ENCODE measurements around the gene MDH2.
"Not testable (repeated sequence)": the region's sequence is repeated elsewhere in the genome, so short reads cannot be mapped to it uniquely, and the experiment has no call there.

MDH2 gene

GRCh38 chr7:76008156-76008687 is 39.7 kb upstream of the MDH2 start:
- ChIA-PET POLR2A (interaction anchor here (0.6 kb wide), 1 partner anchor 14 kb away, joined by 7 read pairs; the partner anchor contains the start of gene TMEM120A), CTCF (interaction anchor here (1.1 to 7.7 kb wide), 3 partner anchors 9 to 141 kb away, joined by 3 to 73 read pairs (median 5); no protein-coding TSS in a partner anchor)
- no peak for DNase-seq (ENCODE audit: extremely low spot score)
- no peak for TF ChIP-seq CTCF (IDR thresholded peaks at IDR 0.05; ENCODE audit: control extremely low read depth, extremely low read depth, low read depth, missing control alignments)

- CTCF ChIA-PET = interaction anchor here (0.7 to 7.7 kb wide), 6 partner anchors 12 to 143 kb away, joined by 3 to 73 read pairs (median 4); no protein-coding TSS in a partner anchor
- DNase-seq (ENCODE audit: extremely low spot score) = no peak
- no peak for TF ChIP-seq CTCF (IDR thresholded peaks at IDR 0.05; ENCODE audit: control extremely low read depth, extremely low read depth, low read depth, missing control alignments)
- POLR2A ChIA-PET = interaction anchor here (0.5 kb wide), 1 partner anchor 16 kb away, joined by 3 read pairs; no protein-coding TSS in a partner anchor
These were observed 38.0 kb upstream of the MDH2 start for GRCh38 chr7:76009672-76010600.

GRCh38 chr7:76011442-76011861 is 36.5 kb upstream of the MDH2 start:
- no peak for TF ChIP-seq CTCF (IDR thresholded peaks at IDR 0.05; ENCODE audit: control extremely low read depth, extremely low read depth, low read depth, missing control alignments)
- DNase-seq (ENCODE audit: extremely low spot score) = no peak
- POLR2A ChIA-PET = no interaction called here

GRCh38 chr7:76016191-76016947 is 31.5 kb upstream of the MDH2 start:
- TF ChIP-seq CTCF (IDR thresholded peaks at IDR 0.05; ENCODE audit: control extremely low read depth, extremely low read depth, low read depth, missing control alignments) = no peak
- CTCF ChIA-PET = interaction anchor here (8.2 kb wide), 1 partner anchor 151 kb away, joined by 193 read pairs; no protein-coding TSS in a partner anchor
- POLR2A ChIA-PET = no interaction called here
- no peak for DNase-seq (ENCODE audit: extremely low spot score)

More at GRCh38 chr7:76011442-76011861, 36.5 kb upstream of the MDH2 start:
- CTCF ChIA-PET = interaction anchor here (1.9 to 7.7 kb wide), 2 partner anchors 10 to 13 kb away, joined by 5 to 73 read pairs; no protein-coding TSS in a partner anchor

GRCh38 chr7:76018520-76018919 is 29.4 kb upstream of the MDH2 start:
- POLR2A ChIA-PET = not testable (repeated sequence)

GRCh38 chr7:76020031-76020714 is 27.7 kb upstream of the MDH2 start:
- peak; percentile 79 for DNase-seq (ENCODE audit: extremely low spot score)
- ChIA-PET CTCF (interaction anchor here (0.6 to 8.2 kb wide), 55 partner anchors 11 to 481 kb away, joined by 3 to 193 read pairs (median 5); partner anchors contain the start of genes POR, RHBDD2 and TMEM120A), POLR2A (interaction anchor here (0.8 kb wide), 1 partner anchor 17 kb away, joined by 3 read pairs; no protein-coding TSS in a partner anchor)
- TF ChIP-seq CTCF (IDR thresholded peaks at IDR 0.05; ENCODE audit: control extremely low read depth, extremely low read depth, low read depth, missing control alignments) = peak; percentile 82

More at GRCh38 chr7:76018520-76018919, 29.4 kb upstream of the MDH2 start:
- CTCF ChIA-PET = interaction anchor here (4.4 to 8.2 kb wide), 3 partner anchors 9 to 153 kb away, joined by 56 to 193 read pairs (median 73); no protein-coding TSS in a partner anchor
- DNase-seq (ENCODE audit: extremely low spot score) = not testable (repeated sequence)

Data from GM10248 (cell line).